GM21390 (cell line): ENCODE results near the gene PTGIS.

Source experiments
- ATAC-seq: cut with Tn5 transposase; IDR thresholded peaks from one replicate; pipeline ENCODE4 v1.9.1; 2021; ENCODE audit not compliant: unreplicated experiment

The PTGIS gene

DNA sequence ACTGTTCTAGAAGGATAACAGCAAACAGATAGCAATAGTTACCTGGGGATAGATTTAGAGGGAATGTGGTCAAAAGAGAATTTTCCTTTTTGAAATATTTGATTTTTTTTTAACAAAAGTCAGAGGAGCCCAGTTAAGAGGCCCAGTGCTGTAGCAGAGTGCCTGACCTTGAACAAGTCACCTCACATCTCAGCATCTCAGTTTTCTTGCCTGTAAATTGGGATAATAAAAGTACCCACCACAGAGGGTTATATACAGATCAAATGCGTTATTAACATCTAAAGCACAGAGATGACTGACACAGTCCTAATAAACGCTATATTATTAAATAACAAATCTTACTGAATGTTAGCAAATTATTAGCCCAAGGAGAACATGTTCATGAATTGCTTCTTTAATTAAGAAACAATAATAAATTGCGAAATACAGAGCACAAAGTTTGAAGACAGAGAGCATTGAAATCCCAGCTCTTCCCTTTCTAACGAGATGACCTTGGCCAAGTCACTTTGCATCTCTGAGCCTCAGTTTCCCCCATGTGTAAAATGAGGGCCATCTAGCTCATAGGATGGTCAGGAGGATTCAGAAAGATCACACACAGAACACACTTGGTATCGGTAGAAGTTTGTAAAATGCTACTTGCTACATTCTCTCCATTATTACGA lies 35.5 kb downstream of the PTGIS start:
- no peak for ATAC-seq

DNA sequence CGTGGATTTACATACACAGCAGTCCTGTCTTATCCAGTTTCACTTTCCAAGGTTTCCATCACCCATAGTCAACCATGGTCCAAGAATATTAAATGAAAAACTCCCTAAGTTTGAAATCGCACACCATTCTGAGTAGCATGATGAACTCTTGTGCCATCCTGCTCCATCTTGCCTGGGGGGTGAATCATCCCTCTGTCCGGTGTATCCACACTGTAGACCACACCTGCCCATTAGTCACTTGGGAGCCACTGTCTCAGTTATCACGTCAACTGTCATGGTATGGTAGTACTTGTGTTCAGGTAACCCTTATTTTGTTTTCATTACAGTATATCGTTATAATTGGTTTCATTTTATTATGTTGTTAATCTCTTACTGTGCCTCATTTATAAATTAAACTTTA lies 38.5 kb downstream of the PTGIS start:
- ATAC-seq, result no peak

DNA sequence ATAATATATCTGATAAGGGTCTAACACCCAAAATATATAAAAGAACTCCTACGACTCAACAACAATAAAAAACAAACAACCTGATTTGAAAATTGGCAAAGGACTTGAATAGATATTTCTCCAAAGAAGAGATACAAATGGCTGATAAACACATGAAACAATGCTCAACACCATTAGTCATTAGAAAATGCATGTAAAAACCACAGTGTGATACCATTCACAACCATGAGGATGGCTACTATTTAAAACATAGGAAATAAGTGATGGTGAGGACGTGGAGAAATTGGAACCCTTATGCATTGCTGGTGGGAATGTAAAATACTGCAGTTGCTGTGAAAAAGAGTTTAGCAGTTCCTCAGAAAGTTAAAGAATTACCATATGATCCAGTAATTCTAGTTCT lies 41.4 kb downstream of the PTGIS start:
- ATAC-seq, result no peak

DNA sequence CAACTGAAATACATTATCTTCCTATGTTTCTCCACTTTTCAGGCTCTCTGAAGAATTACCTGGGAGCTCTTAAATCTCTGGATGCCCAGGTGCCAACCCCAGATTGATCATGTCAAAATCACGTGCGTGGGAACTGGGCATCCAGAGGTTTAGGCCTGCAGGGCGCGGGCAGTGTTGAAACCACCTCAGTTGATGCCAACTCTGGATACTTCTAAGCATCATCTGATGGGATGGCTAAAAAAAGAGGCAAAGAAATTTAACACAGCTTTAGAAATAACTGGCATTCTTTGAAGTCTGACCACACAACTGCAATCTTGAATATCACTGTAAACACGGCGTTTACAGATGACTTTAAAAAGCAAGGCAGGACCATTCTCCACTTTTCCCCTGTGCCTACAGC lies 41.9 kb downstream of the PTGIS start:
- ATAC-seq, result no peak

GRCh38 chr20:49523767-49524360 lies 44.1 kb downstream of the PTGIS start:
- ATAC-seq, result no peak

- ATAC-seq, result no peak
Observed at GRCh38 chr20:49521356-49521755, 46.6 kb downstream of the PTGIS start.

DNA sequence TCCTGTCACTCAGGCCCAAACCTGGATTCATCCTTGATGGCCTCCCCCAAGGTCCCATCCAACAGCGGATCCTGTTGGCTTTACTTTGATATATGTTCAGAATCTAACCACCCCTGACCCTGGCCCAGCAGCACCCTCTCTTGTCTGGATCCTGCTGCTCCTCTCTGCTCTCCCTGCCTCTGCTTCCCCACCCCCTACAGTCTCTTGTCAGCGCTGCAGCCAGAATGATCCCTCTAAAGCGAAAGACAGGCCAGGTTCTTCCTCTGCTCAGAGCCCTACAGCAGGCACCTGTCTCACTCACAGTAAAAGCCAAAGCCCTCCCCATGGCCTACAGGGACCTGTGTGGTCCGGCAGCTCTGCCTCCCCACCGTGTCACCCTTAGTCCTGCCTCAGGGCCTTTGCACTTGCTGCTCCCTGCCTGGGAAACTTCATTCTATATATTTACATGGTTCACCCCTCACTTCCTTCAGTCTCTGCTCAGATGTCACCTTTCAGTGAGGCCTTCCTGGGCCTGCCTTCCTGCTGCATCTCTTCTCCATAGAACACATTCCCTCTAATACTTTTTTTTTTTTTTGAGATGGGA lies 48.1 kb downstream of the PTGIS start:
- no peak for ATAC-seq

GRCh38 chr20:49519212-49519712 lies 48.7 kb downstream of the PTGIS start:
- no peak for ATAC-seq

DNA sequence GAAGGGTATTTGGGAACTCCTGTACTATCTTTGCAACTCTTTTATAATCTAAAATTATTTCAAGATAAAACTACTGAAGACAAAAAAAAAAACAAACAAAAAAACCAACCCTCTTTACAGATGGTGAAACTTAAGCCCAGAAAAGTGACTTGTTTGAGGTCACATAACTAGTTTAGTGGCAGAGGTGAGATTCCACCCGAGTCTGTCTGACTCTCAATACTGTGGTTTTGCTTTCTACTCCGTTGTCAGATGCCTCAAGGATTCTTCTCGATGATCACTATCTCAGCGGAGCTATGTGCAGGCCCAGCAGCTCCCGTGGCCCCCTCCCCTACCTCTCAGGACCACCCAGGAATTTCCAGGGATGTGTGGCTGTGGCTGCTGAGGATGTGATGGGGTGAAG lies 49.4 kb downstream of the PTGIS start:
- no peak for ATAC-seq

- ATAC-seq, result no peak
Observed at GRCh38 chr20:49517805-49518100, 50.2 kb downstream of the PTGIS start.

DNA sequence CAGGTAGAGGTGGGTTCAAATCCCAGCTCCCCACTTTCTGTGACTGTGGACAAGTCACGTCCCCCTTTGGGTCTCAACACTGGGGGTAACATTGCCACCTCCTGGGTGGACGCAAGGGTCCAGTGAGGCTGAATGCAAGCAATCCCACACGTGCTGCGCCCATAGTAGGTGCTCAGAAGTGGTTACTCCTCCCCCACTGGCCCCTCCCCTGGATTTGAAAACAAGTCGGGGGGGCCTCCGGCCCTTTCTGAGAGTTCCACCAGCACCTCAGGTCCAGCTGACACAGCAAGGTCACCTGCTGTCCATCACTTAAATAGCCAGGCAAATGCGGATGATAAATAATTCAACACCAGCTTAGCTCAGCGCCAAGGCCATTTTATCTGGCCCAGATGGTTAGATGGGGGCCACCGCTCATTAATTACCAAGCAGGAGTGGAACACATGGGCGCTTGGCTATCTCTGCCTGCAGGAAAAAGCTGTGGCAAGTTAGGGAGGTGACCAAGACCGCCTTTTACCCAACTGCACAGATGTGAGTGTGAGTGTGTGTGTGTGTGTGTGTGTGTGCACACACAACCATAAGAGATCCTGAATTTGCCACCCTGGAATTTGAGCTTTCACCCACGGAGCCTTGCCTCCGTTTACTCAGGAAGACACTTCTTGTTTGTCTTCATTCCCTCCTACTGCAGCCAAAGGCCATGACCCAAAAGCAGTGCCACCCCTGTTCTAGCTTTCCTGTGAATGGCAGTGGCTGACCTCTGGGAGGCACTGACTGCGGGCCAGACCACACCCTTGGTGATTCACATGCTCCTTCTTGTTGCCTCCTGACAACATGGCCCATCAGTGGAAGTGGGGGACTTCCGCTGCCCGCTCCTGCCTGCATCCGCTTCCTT lies 50.8 kb downstream of the PTGIS start:
- ATAC-seq, result no peak

- no peak for ATAC-seq
Observed at GRCh38 chr20:49515586-49515985, 52.4 kb downstream of the PTGIS start.

- ATAC-seq, result no peak
Observed at GRCh38 chr20:49513517-49513916, 54.4 kb downstream of the PTGIS start.

DNA sequence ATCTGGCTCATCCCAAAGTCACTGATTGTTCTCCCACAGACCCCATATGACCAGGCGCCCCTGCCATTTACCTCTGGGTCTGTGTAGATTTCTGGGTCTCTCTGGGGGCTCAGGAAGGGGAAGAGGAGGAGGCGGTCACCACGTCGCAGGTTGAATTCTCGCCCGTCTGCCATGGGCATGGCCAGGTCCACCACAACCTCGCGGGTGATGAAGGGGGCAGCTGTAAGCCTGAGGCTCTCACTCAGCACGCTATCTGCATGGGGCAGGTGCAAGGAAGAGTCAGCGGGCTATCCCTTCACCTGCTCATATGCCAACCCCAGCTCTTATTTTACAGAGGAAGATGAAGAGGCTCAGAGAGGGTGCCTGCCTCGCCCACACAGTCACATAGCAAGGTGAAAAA lies 54.9 kb downstream of the PTGIS start:
- ATAC-seq, result no peak

DNA sequence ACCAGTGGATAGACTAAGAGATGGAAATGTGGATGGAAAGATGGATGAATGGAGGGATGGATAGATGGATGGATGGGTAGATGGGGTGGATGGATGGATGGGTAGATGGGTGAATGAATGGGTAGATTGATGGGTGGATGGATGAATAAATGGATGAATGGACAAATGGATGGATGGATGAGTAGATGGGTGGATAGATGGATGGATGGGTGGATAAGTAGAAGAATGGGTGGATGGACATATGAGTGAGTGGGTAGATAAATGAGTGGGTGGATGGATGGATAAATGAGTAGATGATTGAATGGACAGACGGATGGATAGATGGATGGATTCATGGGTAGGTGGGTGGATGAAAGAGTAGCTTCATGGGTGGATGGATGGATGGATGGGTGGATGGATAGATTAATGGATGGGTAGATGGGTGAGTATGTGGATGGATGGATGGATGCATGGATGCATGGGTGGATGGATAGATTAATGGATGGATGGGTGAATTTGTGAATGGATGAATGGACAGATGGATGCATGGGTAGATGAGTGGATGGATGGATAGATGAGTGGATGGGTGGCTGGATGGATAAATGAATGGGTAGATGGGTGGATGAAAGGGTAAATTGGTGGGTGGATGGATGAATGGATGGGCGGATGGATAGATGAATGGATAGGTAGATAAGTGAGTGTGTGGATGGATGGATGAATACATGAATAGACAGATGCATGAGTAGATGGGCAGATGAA lies 56.0 kb downstream of the PTGIS start:
- no peak for ATAC-seq

DNA sequence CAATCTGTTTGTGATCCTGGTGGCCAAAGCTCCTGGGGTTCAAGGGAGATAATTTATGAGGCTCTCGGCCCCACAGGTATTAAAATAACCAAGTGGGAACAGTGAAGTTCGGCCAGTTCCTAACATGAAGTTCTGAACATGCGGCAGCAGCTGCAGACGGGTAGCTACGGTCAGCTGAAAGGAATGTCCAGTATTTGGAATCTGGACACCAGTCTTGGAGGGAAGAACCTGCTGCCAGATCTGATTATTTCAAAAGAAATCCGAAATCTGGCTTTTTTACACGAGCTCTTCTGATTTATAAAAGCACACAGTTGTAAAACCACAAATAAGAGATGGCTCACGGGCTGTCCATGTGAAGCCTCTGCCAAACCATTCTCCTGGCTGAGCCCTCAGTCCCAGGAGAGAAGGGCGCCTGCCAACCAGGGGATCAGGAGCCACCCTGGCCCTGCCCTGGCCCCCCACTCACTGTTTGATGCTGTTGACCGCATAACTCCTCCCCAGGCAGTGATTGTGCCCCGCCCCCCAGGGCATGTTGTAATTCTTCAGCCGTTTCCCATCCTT lies 57.3 kb downstream of the PTGIS start:
- ATAC-seq, result no peak

GRCh38 chr20:49508435-49509199 lies 59.3 kb downstream of the PTGIS start:
- ATAC-seq, result no peak

GRCh38 chr20:49507741-49508434 lies 60.0 kb downstream of the PTGIS start:
- ATAC-seq, result no peak

DNA sequence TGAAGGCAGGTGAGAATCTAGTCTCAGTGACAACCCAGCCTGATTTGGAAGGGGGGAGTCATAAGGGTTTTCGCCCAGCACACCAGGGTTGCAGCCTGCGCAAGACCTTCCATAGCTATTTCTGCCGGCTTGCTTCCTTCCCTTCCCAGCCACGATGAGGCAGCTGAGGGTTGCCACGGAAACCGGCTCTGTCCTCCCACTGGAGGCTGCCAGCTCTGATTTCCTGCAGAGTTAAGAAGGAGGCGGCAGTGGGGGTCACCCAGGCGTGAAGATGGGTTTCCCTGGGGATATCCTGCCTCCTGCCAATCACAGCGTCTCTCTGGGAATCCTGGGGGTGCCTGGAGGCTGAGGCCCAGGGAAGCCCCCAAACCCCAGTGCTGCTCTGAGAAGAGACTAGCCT lies 62.4 kb downstream of the PTGIS start:
- no peak for ATAC-seq
